Memory B cell (primary cell): ENCODE results near the gene TTR.

Experiments
- ATAC-seq: fragments of 150-1000 bp; cut with Tn5 transposase; 2 replicates; pipeline ENCODE4 v1.10.0; 2021; ENCODE audit warnings: low read depth, mild to moderate bottlenecking, moderate library complexity
- DNase-seq, 2 donors: peaks; one replicate each; pipeline ENCODE4 v3.0.0; 2022; ENCODE audit warnings: low spot score in 2 of 2
- H3K27ac Mint-ChIP-seq: one replicate; pipeline ENCODE4 v1.8.0; 2022; ENCODE audit warnings: mild to moderate bottlenecking, moderate library complexity, mixed read lengths
- H3K27me3 Mint-ChIP-seq: one replicate; pipeline ENCODE4 v1.8.0; 2022; ENCODE audit warnings: mixed read lengths
- H3K36me3 Mint-ChIP-seq: one replicate; pipeline ENCODE4 v1.8.0; 2022; ENCODE audit warnings: mild to moderate bottlenecking, mixed read lengths
- H3K4me1 Mint-ChIP-seq: one replicate; pipeline ENCODE4 v1.8.0; 2022; ENCODE audit warnings: mixed read lengths
- H3K4me3 Mint-ChIP-seq: one replicate; pipeline ENCODE4 v1.8.0; 2022; ENCODE audit warnings: mild to moderate bottlenecking, moderate library complexity, mixed read lengths
- H3K9me3 Mint-ChIP-seq: one replicate; pipeline ENCODE4 v1.8.0; 2022; ENCODE audit warnings: mixed read lengths

TTR gene

GRCh38 chr18:31591628-31592027 lies at the start of gene TTR:
Gene TTR (plus strand): TSS chr18:31591877. CDS start chr18:31591903, 26 bp downstream.
- Mint-ChIP-seq H3K9me3 (no peaks in the 10 kb centered on the region), H3K4me3 (no peak within 1 kb of the TSS), H3K27me3 (peaks cover 5% of the 10 kb centered on the region), H3K36me3 (no peaks in the 10 kb centered on the region), H3K4me1 (no peaks in the 10 kb centered on the region), H3K27ac (no peak within 1 kb of the TSS)
- ATAC-seq (no peak), DNase-seq (no peak)

GRCh38 chr18:31546476-31546875 lies 45.2 kb upstream of the TTR start:
- Mint-ChIP-seq H3K9me3 (no peaks in the 10 kb centered on the region), H3K36me3 (no peaks in the 10 kb centered on the region), H3K4me3 (no peak overlapping the region), H3K27me3 (peaks cover under 1% of the 10 kb centered on the region), H3K27ac (no peak overlapping the region), H3K4me1 (no peaks in the 10 kb centered on the region)
- no peak for ATAC-seq
- no peak for DNase-seq

- Mint-ChIP-seq H3K9me3 (no peaks in the 10 kb centered on the region), H3K27me3 (peaks cover 3% of the 10 kb centered on the region), H3K4me1 (peaks cover 2% of the 10 kb centered on the region), H3K36me3 (no peaks in the 10 kb centered on the region), H3K4me3 (no peak overlapping the region), H3K27ac (no peak overlapping the region)
- no peak for ATAC-seq
- no peak for DNase-seq
Observed at GRCh38 chr18:31548853-31549252, 42.8 kb upstream of the TTR start.

- no peaks in the 10 kb centered on the region for H3K36me3 Mint-ChIP-seq
- peaks cover 3% of the 10 kb centered on the region for H3K4me1 Mint-ChIP-seq
- H3K4me3 Mint-ChIP-seq: no peak overlapping the region
- no peak for DNase-seq
- no peak overlapping the region for H3K27ac Mint-ChIP-seq
- no peaks in the 10 kb centered on the region for H3K9me3 Mint-ChIP-seq
- no peak for ATAC-seq
- peaks cover 5% of the 10 kb centered on the region for H3K27me3 Mint-ChIP-seq
Observed at GRCh38 chr18:31549416-31549815, 42.3 kb upstream of the TTR start.

GRCh38 chr18:31551883-31552282 lies 39.8 kb upstream of the TTR start:
- Mint-ChIP-seq H3K4me1 (peaks cover 3% of the 10 kb centered on the region), H3K27ac (no peak overlapping the region), H3K27me3 (peaks cover 11% of the 10 kb centered on the region), H3K36me3 (no peaks in the 10 kb centered on the region), H3K4me3 (no peak overlapping the region), H3K9me3 (no peaks in the 10 kb centered on the region)
- no peak for ATAC-seq
- no peak for DNase-seq

GRCh38 chr18:31553800-31554199 lies 37.9 kb upstream of the TTR start:
- Mint-ChIP-seq H3K27me3 (peaks cover 11% of the 10 kb centered on the region), H3K4me3 (no peak overlapping the region), H3K4me1 (peaks cover 3% of the 10 kb centered on the region), H3K9me3 (no peaks in the 10 kb centered on the region), H3K27ac (no peak overlapping the region), H3K36me3 (no peaks in the 10 kb centered on the region)
- DNase-seq (no peak), ATAC-seq (no peak)

- Mint-ChIP-seq H3K27ac (no peak overlapping the region), H3K9me3 (no peaks in the 10 kb centered on the region), H3K4me1 (peaks cover 3% of the 10 kb centered on the region), H3K4me3 (no peak overlapping the region), H3K27me3 (peaks cover 11% of the 10 kb centered on the region), H3K36me3 (no peaks in the 10 kb centered on the region)
- no peak for ATAC-seq
- no peak for DNase-seq
Observed at GRCh38 chr18:31554776-31555175, 36.9 kb upstream of the TTR start.

GRCh38 chr18:31555971-31556747 lies 35.5 kb upstream of the TTR start:
- DNase-seq (peak; percentile 29 to 31), ATAC-seq (peak; percentile 34)
- Mint-ChIP-seq H3K4me3 (no peak overlapping the region), H3K27me3 (peaks cover 11% of the 10 kb centered on the region), H3K36me3 (no peaks in the 10 kb centered on the region), H3K9me3 (no peaks in the 10 kb centered on the region), H3K4me1 (peaks cover 3% of the 10 kb centered on the region), H3K27ac (no peak overlapping the region)

GRCh38 chr18:31557446-31557845 lies 34.2 kb upstream of the TTR start:
- Mint-ChIP-seq H3K27me3 (peaks cover 9% of the 10 kb centered on the region), H3K27ac (no peak overlapping the region), H3K4me1 (peaks cover 3% of the 10 kb centered on the region), H3K4me3 (no peak overlapping the region), H3K36me3 (no peaks in the 10 kb centered on the region), H3K9me3 (no peaks in the 10 kb centered on the region)
- ATAC-seq (no peak), DNase-seq (no peak)

- Mint-ChIP-seq H3K9me3 (no peaks in the 10 kb centered on the region), H3K36me3 (no peaks in the 10 kb centered on the region), H3K27me3 (peaks cover 8% of the 10 kb centered on the region), H3K27ac (no peak overlapping the region), H3K4me3 (no peak overlapping the region), H3K4me1 (peaks cover 3% of the 10 kb centered on the region)
- ATAC-seq: no peak
- DNase-seq: no peak
Observed at GRCh38 chr18:31558567-31558966, 33.1 kb upstream of the TTR start.

- H3K4me1 Mint-ChIP-seq: no peaks in the 10 kb centered on the region
- H3K36me3 Mint-ChIP-seq: no peaks in the 10 kb centered on the region
- no peak for DNase-seq
- H3K27ac Mint-ChIP-seq: no peak overlapping the region
- H3K27me3 Mint-ChIP-seq: peaks cover 2% of the 10 kb centered on the region
- no peak for ATAC-seq
- H3K9me3 Mint-ChIP-seq: no peaks in the 10 kb centered on the region
- no peak overlapping the region for H3K4me3 Mint-ChIP-seq
Observed at GRCh38 chr18:31562726-31563125, 29.0 kb upstream of the TTR start.

- ATAC-seq: no peak
- no peak overlapping the region for H3K4me3 Mint-ChIP-seq
- H3K27me3 Mint-ChIP-seq: peaks cover 2% of the 10 kb centered on the region
- H3K27ac Mint-ChIP-seq: no peak overlapping the region
- no peak for DNase-seq
- H3K4me1 Mint-ChIP-seq: no peaks in the 10 kb centered on the region
- no peaks in the 10 kb centered on the region for H3K9me3 Mint-ChIP-seq
- H3K36me3 Mint-ChIP-seq: no peaks in the 10 kb centered on the region
Observed at GRCh38 chr18:31563778-31564177, 27.9 kb upstream of the TTR start.

GRCh38 chr18:31565345-31565744 lies 26.3 kb upstream of the TTR start:
- H3K36me3 Mint-ChIP-seq: no peaks in the 10 kb centered on the region

GRCh38 chr18:31565782-31566512 lies 25.7 kb upstream of the TTR start:
- no peaks in the 10 kb centered on the region for H3K4me1 Mint-ChIP-seq
- no peaks in the 10 kb centered on the region for H3K9me3 Mint-ChIP-seq
- no peak overlapping the region for H3K27ac Mint-ChIP-seq
- H3K4me3 Mint-ChIP-seq: no peak overlapping the region
- no peaks in the 10 kb centered on the region for H3K36me3 Mint-ChIP-seq
- peaks cover 2% of the 10 kb centered on the region for H3K27me3 Mint-ChIP-seq
- ATAC-seq: no peak
- DNase-seq: no peak

More at GRCh38 chr18:31565345-31565744, 26.3 kb upstream of the TTR start:
- Mint-ChIP-seq H3K4me1 (no peaks in the 10 kb centered on the region), H3K27me3 (peaks cover 2% of the 10 kb centered on the region), H3K4me3 (no peak overlapping the region), H3K9me3 (no peaks in the 10 kb centered on the region), H3K27ac (no peak overlapping the region)
- ATAC-seq (no peak), DNase-seq (no peak)
